ENCODE results near the gene SSU72. TPM values are rescaled to one million over a fixed set of nuclear protein-coding genes. Genes with fewer than 3 reads are reported as not detected.

SSU72 gene
- polyA plus RNA-seq, 1 of the 3 experiments (the other 2 are of a cell fraction) = 104 TPM

GRCh38 chr1:1562556-1563195 lies 12.0 kb downstream of the SSU72 start:
- no peak overlapping the region for H3K9ac ChIP-seq
- H3K4me2 ChIP-seq = no peak overlapping the region
- peaks cover 21 to 40% of the 10 kb centered on the region in 2 experiments for H3K36me3 ChIP-seq (replicated peaks in 1 of 2; ENCODE audit: control insufficient read depth in 1 of 2, insufficient read depth in 2 of 2, low read length in 1 of 2)

GRCh38 chr1:1561801-1562470 lies 12.7 kb downstream of the SSU72 start:
- Histone ChIP-seq H3K27me3 (ENCODE audit: insufficient read depth) (no peaks in the 10 kb centered on the region), H3F3A (replicated peaks; ENCODE audit: insufficient read depth) (peaks cover 6% of the 10 kb centered on the region), H3K9me3 (no peaks in the 10 kb centered on the region), H2AFZ (ENCODE audit: low read depth) (no peak overlapping the region), H4K20me1 (ENCODE audit: insufficient read depth) (peaks cover 28% of the 10 kb centered on the region), H3K4me2 (no peak overlapping the region), H3K9ac (no peak overlapping the region), H3K4me1 (ENCODE audit: control insufficient read depth in 1 of 2, insufficient read depth in 2 of 2, low read depth in 1 of 2, low read length in 1 of 2) (no peaks in the 10 kb centered on the region), H3K79me2 (ENCODE audit: insufficient read depth) (peaks cover 79% of the 10 kb centered on the region), H3K36me3 (replicated peaks in 1 of 2; ENCODE audit: control insufficient read depth in 1 of 2, insufficient read depth in 2 of 2, low read length in 1 of 2) (peaks cover 21 to 40% of the 10 kb centered on the region in 2 experiments), H3K4me3 (ENCODE audit: low read depth in 2 of 2, low read length in 1 of 2) (no peak overlapping the region), H3K9me2 (no peaks in the 10 kb centered on the region), H3K27ac (ENCODE audit: low read depth in 2 of 2, low read length in 1 of 2) (no peak overlapping the region)
- ChIA-PET CTCF (no interaction called here), POLR2A (no interaction called here)
- TF ChIP-seq TAF1 (IDR thresholded peaks at IDR 0.05; ENCODE audit: borderline replicate concordance, low read depth, low read length) (no peak), EP300 (IDR thresholded peaks at IDR 0.05; ENCODE audit: borderline replicate concordance in 1 of 2, low read depth in 1 of 2, low read length in 1 of 2) (no peak)
- WGBS (ENCODE audit: low lambda C conversion rate) = 95% methylated on average over 14 of the region's 15 CpGs
- no peak for DNase-seq

More at GRCh38 chr1:1562556-1563195, 12.0 kb downstream of the SSU72 start:
- WGBS (ENCODE audit: low lambda C conversion rate) = 92% methylated on average over 10 of the region's 21 CpGs
- Histone ChIP-seq H3K9me3 (no peaks in the 10 kb centered on the region), H3K4me1 (ENCODE audit: control insufficient read depth in 1 of 2, insufficient read depth in 2 of 2, low read depth in 1 of 2, low read length in 1 of 2) (no peaks in the 10 kb centered on the region), H3K27me3 (ENCODE audit: insufficient read depth) (no peaks in the 10 kb centered on the region), H2AFZ (ENCODE audit: low read depth) (no peak overlapping the region), H4K20me1 (ENCODE audit: insufficient read depth) (peaks cover 36% of the 10 kb centered on the region), H3K4me3 (ENCODE audit: low read depth in 2 of 2, low read length in 1 of 2) (no peak overlapping the region), H3F3A (replicated peaks; ENCODE audit: insufficient read depth) (peaks cover 2% of the 10 kb centered on the region), H3K9me2 (no peaks in the 10 kb centered on the region), H3K27ac (ENCODE audit: low read depth in 2 of 2, low read length in 1 of 2) (no peak overlapping the region), H3K79me2 (ENCODE audit: insufficient read depth) (peaks cover 83% of the 10 kb centered on the region)
- ChIA-PET POLR2A (no interaction called here), CTCF (no interaction called here)
- TF ChIP-seq, protein P1, sequence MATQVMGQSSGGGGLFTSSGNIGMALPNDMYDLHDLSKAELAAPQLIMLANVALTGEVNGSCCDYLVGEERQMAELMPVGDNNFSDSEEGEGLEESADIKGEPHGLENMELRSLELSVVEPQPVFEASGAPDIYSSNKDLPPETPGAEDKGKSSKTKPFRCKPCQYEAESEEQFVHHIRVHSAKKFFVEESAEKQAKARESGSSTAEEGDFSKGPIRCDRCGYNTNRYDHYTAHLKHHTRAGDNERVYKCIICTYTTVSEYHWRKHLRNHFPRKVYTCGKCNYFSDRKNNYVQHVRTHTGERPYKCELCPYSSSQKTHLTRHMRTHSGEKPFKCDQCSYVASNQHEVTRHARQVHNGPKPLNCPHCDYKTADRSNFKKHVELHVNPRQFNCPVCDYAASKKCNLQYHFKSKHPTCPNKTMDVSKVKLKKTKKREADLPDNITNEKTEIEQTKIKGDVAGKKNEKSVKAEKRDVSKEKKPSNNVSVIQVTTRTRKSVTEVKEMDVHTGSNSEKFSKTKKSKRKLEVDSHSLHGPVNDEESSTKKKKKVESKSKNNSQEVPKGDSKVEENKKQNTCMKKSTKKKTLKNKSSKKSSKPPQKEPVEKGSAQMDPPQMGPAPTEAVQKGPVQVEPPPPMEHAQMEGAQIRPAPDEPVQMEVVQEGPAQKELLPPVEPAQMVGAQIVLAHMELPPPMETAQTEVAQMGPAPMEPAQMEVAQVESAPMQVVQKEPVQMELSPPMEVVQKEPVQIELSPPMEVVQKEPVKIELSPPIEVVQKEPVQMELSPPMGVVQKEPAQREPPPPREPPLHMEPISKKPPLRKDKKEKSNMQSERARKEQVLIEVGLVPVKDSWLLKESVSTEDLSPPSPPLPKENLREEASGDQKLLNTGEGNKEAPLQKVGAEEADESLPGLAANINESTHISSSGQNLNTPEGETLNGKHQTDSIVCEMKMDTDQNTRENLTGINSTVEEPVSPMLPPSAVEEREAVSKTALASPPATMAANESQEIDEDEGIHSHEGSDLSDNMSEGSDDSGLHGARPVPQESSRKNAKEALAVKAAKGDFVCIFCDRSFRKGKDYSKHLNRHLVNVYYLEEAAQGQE (IDR thresholded peaks at IDR 0.05; ENCODE audit: low read depth, low read length) = no peak
- no peak for TF ChIP-seq GABPA (IDR thresholded peaks at IDR 0.05; ENCODE audit: low read depth)
- TF ChIP-seq TEAD4 (IDR thresholded peaks at IDR 0.05; ENCODE audit: borderline replicate concordance, insufficient read depth) = no peak
- no peak for TF ChIP-seq RAD21 (IDR thresholded peaks at IDR 0.05; ENCODE audit: low read length)
- TF ChIP-seq GATA2 (CRISPR knock-in tag; IDR thresholded peaks at IDR 0.05) = no peak
- no peak for TF ChIP-seq MXI1 (IDR thresholded peaks at IDR 0.05; ENCODE audit: low read depth, low read length)
- TF ChIP-seq, protein P2, sequence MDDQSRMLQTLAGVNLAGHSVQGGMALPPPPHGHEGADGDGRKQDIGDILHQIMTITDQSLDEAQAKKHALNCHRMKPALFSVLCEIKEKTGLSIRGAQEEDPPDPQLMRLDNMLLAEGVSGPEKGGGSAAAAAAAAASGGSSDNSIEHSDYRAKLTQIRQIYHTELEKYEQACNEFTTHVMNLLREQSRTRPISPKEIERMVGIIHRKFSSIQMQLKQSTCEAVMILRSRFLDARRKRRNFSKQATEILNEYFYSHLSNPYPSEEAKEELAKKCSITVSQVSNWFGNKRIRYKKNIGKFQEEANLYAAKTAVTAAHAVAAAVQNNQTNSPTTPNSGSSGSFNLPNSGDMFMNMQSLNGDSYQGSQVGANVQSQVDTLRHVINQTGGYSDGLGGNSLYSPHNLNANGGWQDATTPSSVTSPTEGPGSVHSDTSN (IDR thresholded peaks at IDR 0.05) = no peak
- TF ChIP-seq TAF1 (IDR thresholded peaks at IDR 0.05; ENCODE audit: borderline replicate concordance, low read depth, low read length) = no peak
- no peak for TF ChIP-seq NFIC (IDR thresholded peaks at IDR 0.05; ENCODE audit: borderline replicate concordance)
- no peak for TF ChIP-seq RCOR1 (IDR thresholded peaks at IDR 0.05; ENCODE audit: low read length)
- no peak for TF ChIP-seq CHD2 (IDR thresholded peaks at IDR 0.05; ENCODE audit: low read length, partially characterized antibody)
- no peak for DNase-seq

All from SK-N-SH (cell line).